HEK293 (cell line): ENCODE data around the gene MPO.
A peak's percentile ranks its signal among the peaks of the same experiment; 100 is the strongest.

Experiments used
- CTCF ChIA-PET: fragments of 350-600 bp; formaldehyde crosslinking; extraction: SDS; loops from one replicate; lab custom pipeline; 2021; ENCODE audit warnings: antibody characterized with exemption; lab: Yijun Ruan, JAX
- POLR2A ChIA-PET: fragments of 300-600 bp; formaldehyde crosslinking; extraction: SDS; loops from one replicate; lab custom pipeline; 2020; ENCODE audit warnings: antibody characterized with exemption, inconsistent platforms; lab: Yijun Ruan, JAX
- H3K27ac ChIP-seq: fragments of 200-500 bp; sonication (Bioruptor generic); 2 replicates; pipeline ENCODE4 v1.5.1; 2014; ENCODE audit warnings: low read depth, low read length, control low read depth, inconsistent platforms; ENCODE audit errors: extremely low read depth
- H3K36me3 ChIP-seq, 2 experiments: fragments of 200-500 bp in 1 of 2; sonication (Bioruptor generic) in 1 of 2; 1 replicate in 1 of 2; 2 replicates in 1 of 2; pipeline ENCODE4 v1.5.1; 2014 to 2017; ENCODE audit warnings: inconsistent platforms in 2 of 2, low read length in 2 of 2; ENCODE audit not compliant: control insufficient read depth in 2 of 2, insufficient read depth in 1 of 2
- H3K4me1 ChIP-seq: fragments of 200-500 bp; sonication (Bioruptor generic); 2 replicates; pipeline ENCODE4 v1.5.1; 2014; ENCODE audit warnings: mild to moderate bottlenecking, low read length, inconsistent platforms; ENCODE audit not compliant: control insufficient read depth, insufficient read depth
- H3K4me3 ChIP-seq: 2 replicates; pipeline ENCODE4 v1.5.1; 2011; ENCODE audit warnings: low read depth, mild to moderate bottlenecking, control low read depth, low read length, moderate library complexity
- H3K9me3 ChIP-seq: fragments of 200-500 bp; sonication (Bioruptor generic); 2 replicates; pipeline ENCODE4 v1.5.1; 2014; ENCODE audit warnings: low read depth, low read length, inconsistent platforms; ENCODE audit not compliant: control insufficient read depth, insufficient read depth
- EGR2 ChIP-seq: fragments of 450-650 bp; formaldehyde crosslinking; IDR thresholded peaks from 2 replicates; pipeline ENCODE4 v1.5.1; 2016; ENCODE audit warnings: low read depth, missing biosample characterization, missing genetic modification characterization
- GLIS1 ChIP-seq: fragments of 450-650 bp; formaldehyde crosslinking; IDR thresholded peaks from 2 replicates; pipeline ENCODE4 v1.5.1; 2016; ENCODE audit warnings: missing biosample characterization, missing genetic modification characterization
- GLIS2 ChIP-seq: fragments of 450-650 bp; formaldehyde crosslinking; IDR thresholded peaks from 2 replicates; pipeline ENCODE4 v1.5.1; 2016; ENCODE audit warnings: missing biosample characterization, missing genetic modification characterization
- SCRT2 ChIP-seq: fragments of 450-650 bp; formaldehyde crosslinking; IDR thresholded peaks from 2 replicates; pipeline ENCODE4 v1.5.1; 2016; ENCODE audit warnings: missing biosample characterization, missing genetic modification characterization
- ZFHX2 ChIP-seq: fragments of 450-650 bp; formaldehyde crosslinking; conservative IDR thresholded peaks from 2 replicates; pipeline ENCODE4 v1.5.1; 2016; ENCODE audit warnings: missing biosample characterization, missing genetic modification characterization
- ZNF112 ChIP-seq: fragments of 450-650 bp; formaldehyde crosslinking; IDR thresholded peaks from 2 replicates; pipeline ENCODE4 v1.5.0; 2017; ENCODE audit warnings: missing biosample characterization, missing genetic modification characterization
- ZNF146 ChIP-seq: fragments of 450-650 bp; formaldehyde crosslinking; IDR thresholded peaks from 2 replicates; pipeline ENCODE4 v1.5.1; 2016; ENCODE audit warnings: missing biosample characterization, missing genetic modification characterization
- ZNF23 ChIP-seq: fragments of 450-650 bp; formaldehyde crosslinking; IDR thresholded peaks from 2 replicates; pipeline ENCODE4 v1.5.1; 2016; ENCODE audit warnings: missing biosample characterization, missing genetic modification characterization, borderline replicate concordance
- ZNF335 ChIP-seq: fragments of 450-650 bp; formaldehyde crosslinking; conservative IDR thresholded peaks from 2 replicates; pipeline ENCODE4 v1.5.1; 2016; ENCODE audit warnings: missing biosample characterization, missing genetic modification characterization
- ZNF341 ChIP-seq: fragments of 450-650 bp; formaldehyde crosslinking; IDR thresholded peaks from 2 replicates; pipeline ENCODE4; 2016; ENCODE audit warnings: low read depth, missing biosample characterization, missing genetic modification characterization
- ZNF391 ChIP-seq: fragments of 450-650 bp; formaldehyde crosslinking; IDR thresholded peaks from 2 replicates; pipeline ENCODE4 v1.5.1; 2016; ENCODE audit warnings: low read depth, missing biosample characterization, missing genetic modification characterization, borderline replicate concordance
- ZNF426 ChIP-seq: fragments of 450-650 bp; formaldehyde crosslinking; IDR thresholded peaks from 2 replicates; pipeline ENCODE4 v1.5.1; 2017; ENCODE audit warnings: missing biosample characterization, missing genetic modification characterization, mild to moderate bottlenecking, inconsistent platforms, moderate library complexity
- ZNF48 ChIP-seq: fragments of 450-650 bp; formaldehyde crosslinking; IDR thresholded peaks from 2 replicates; pipeline ENCODE4 v1.5.1; 2016; ENCODE audit warnings: missing biosample characterization, missing genetic modification characterization
- ZNF548 ChIP-seq: fragments of 450-650 bp; formaldehyde crosslinking; IDR thresholded peaks from 2 replicates; pipeline ENCODE4 v1.5.1; 2016; ENCODE audit warnings: missing biosample characterization, missing genetic modification characterization
- ZNF560 ChIP-seq: fragments of 450-650 bp; formaldehyde crosslinking; IDR thresholded peaks from 2 replicates; pipeline ENCODE4 v1.5.1; 2017; ENCODE audit warnings: missing biosample characterization, missing genetic modification characterization, borderline replicate concordance
- ZNF621 ChIP-seq: fragments of 450-650 bp; formaldehyde crosslinking; IDR thresholded peaks from 2 replicates; pipeline ENCODE4 v1.5.1; 2017; ENCODE audit warnings: missing biosample characterization, missing genetic modification characterization
- ZNF677 ChIP-seq: fragments of 450-650 bp; IDR thresholded peaks from 2 replicates; pipeline ENCODE4 v1.5.0; 2018; ENCODE audit warnings: missing biosample characterization, mild to moderate bottlenecking, missing genetic modification characterization, moderate library complexity
- ZNF785 ChIP-seq: fragments of 450-650 bp; formaldehyde crosslinking; IDR thresholded peaks from 2 replicates; pipeline ENCODE4 v1.5.1; 2016; ENCODE audit warnings: missing biosample characterization, missing genetic modification characterization
- TF ChIP-seq, protein P1 (sequence below): fragments of 450-650 bp; formaldehyde crosslinking; IDR thresholded peaks from 2 replicates; pipeline ENCODE4; 2016; ENCODE audit warnings: missing biosample characterization, missing genetic modification characterization
- TF ChIP-seq, protein P2 (sequence below): fragments of 450-650 bp; formaldehyde crosslinking; IDR thresholded peaks from 2 replicates; pipeline ENCODE4 v1.5.1; 2016; ENCODE audit warnings: missing biosample characterization, missing genetic modification characterization
- TF ChIP-seq, protein P3 (sequence below): fragments of 450-650 bp; formaldehyde crosslinking; IDR thresholded peaks from 2 replicates; pipeline ENCODE4 v1.5.1; 2016; ENCODE audit warnings: missing biosample characterization, missing genetic modification characterization
- TF ChIP-seq, protein P4 (sequence below): fragments of 450-650 bp; formaldehyde crosslinking; IDR thresholded peaks from 2 replicates; pipeline ENCODE4 v1.5.1; 2016; ENCODE audit warnings: missing biosample characterization, missing genetic modification characterization

The MPO gene

DNA sequence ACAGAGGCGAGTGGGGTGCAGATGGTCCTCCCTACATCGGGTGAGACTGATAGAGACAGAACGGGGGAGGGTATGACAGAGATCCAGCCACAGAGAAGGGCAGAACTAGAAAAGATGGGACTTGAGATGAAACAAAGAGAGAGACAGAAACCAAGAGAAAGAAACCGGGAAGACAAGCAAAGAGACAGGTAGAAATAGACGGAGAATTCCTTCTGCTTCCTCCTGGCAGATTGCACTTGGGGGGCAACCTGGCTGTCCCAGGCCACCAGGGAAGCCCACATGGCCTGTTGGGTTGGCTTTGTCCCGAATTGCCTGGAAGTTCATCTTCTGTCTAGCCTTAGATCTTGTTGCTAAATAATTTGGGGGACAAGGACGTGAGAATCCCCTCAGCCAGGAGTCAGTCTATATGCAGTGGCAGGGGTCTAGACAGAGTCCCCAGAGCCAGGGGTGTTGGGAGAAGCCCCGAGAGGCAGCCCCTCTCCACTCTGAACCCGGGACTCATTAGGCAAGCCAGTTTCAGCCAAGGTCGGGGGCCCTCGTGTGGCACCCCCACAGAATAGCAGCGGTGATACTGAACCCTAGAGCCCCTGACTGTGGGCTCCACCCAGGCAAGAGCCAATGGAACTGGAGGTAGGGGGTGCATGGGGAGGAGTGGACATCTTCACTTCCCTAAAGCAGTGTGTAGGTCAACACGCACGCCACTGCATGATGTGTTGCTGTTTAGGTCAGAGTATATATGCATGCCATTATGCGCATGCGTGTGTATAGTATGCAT is 48.5 kb upstream of the MPO start:
- H3K27ac ChIP-seq: no peak overlapping the region
- H3K36me3 ChIP-seq: no peaks in the 10 kb centered on the region
- POLR2A ChIA-PET: no interaction called here
- H3K4me3 ChIP-seq: no peak overlapping the region
- H3K4me1 ChIP-seq: no peaks in the 10 kb centered on the region
- CTCF ChIA-PET: no interaction called here
- TF ChIP-seq ZNF23: no peak
- TF ChIP-seq ZNF112 (tag by site-specific recombination): no peak
- no peak for TF ChIP-seq ZNF426 (tag by site-specific recombination)
- TF ChIP-seq ZNF560 (tag by site-specific recombination): no peak
- TF ChIP-seq ZNF391 (tag by site-specific recombination): no peak
- no peak for TF ChIP-seq SCRT2
- no peak for TF ChIP-seq ZNF48 (tag by site-specific recombination)
- TF ChIP-seq, protein P1, sequence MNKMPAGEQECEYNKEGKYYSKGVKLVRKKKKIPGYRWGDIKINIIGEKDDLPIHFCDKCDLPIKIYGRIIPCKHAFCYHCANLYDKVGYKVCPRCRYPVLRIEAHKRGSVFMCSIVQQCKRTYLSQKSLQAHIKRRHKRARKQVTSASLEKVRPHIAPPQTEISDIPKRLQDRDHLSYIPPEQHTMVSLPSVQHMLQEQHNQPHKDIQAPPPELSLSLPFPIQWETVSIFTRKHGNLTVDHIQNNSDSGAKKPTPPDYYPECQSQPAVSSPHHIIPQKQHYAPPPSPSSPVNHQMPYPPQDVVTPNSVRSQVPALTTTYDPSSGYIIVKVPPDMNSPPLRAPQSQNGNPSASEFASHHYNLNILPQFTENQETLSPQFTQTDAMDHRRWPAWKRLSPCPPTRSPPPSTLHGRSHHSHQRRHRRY (tag by site-specific recombination): no peak
- 0 out of 2 replicates have a peak, but pooled peaks have one; percentile 21 for TF ChIP-seq ZFHX2 (tag by site-specific recombination)
- no peak for TF ChIP-seq ZNF335 (tag by site-specific recombination)
- TF ChIP-seq ZNF146 (tag by site-specific recombination): no peak
- TF ChIP-seq ZNF785: no peak
- no peak for TF ChIP-seq ZNF548 (tag by site-specific recombination)
- TF ChIP-seq, protein P2, sequence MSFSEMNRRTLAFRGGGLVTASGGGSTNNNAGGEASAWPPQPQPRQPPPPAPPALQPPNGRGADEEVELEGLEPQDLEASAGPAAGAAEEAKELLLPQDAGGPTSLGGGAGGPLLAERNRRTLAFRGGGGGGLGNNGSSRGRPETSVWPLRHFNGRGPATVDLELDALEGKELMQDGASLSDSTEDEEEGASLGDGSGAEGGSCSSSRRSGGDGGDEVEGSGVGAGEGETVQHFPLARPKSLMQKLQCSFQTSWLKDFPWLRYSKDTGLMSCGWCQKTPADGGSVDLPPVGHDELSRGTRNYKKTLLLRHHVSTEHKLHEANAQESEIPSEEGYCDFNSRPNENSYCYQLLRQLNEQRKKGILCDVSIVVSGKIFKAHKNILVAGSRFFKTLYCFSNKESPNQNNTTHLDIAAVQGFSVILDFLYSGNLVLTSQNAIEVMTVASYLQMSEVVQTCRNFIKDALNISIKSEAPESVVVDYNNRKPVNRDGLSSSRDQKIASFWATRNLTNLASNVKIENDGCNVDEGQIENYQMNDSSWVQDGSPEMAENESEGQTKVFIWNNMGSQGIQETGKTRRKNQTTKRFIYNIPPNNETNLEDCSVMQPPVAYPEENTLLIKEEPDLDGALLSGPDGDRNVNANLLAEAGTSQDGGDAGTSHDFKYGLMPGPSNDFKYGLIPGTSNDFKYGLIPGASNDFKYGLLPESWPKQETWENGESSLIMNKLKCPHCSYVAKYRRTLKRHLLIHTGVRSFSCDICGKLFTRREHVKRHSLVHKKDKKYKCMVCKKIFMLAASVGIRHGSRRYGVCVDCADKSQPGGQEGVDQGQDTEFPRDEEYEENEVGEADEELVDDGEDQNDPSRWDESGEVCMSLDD (tag by site-specific recombination): no peak
- no peak for TF ChIP-seq ZNF677 (tag by site-specific recombination)
- no peak for TF ChIP-seq ZNF621 (tag by site-specific recombination)
- TF ChIP-seq, protein P3, sequence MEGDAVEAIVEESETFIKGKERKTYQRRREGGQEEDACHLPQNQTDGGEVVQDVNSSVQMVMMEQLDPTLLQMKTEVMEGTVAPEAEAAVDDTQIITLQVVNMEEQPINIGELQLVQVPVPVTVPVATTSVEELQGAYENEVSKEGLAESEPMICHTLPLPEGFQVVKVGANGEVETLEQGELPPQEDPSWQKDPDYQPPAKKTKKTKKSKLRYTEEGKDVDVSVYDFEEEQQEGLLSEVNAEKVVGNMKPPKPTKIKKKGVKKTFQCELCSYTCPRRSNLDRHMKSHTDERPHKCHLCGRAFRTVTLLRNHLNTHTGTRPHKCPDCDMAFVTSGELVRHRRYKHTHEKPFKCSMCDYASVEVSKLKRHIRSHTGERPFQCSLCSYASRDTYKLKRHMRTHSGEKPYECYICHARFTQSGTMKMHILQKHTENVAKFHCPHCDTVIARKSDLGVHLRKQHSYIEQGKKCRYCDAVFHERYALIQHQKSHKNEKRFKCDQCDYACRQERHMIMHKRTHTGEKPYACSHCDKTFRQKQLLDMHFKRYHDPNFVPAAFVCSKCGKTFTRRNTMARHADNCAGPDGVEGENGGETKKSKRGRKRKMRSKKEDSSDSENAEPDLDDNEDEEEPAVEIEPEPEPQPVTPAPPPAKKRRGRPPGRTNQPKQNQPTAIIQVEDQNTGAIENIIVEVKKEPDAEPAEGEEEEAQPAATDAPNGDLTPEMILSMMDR (tag by site-specific recombination): 0 out of 2 replicates have a peak, but pooled peaks have one; percentile 38
- TF ChIP-seq, all 188 proteins: peak for 2
- H3K9me3 ChIP-seq: no peaks in the 10 kb centered on the region

DNA sequence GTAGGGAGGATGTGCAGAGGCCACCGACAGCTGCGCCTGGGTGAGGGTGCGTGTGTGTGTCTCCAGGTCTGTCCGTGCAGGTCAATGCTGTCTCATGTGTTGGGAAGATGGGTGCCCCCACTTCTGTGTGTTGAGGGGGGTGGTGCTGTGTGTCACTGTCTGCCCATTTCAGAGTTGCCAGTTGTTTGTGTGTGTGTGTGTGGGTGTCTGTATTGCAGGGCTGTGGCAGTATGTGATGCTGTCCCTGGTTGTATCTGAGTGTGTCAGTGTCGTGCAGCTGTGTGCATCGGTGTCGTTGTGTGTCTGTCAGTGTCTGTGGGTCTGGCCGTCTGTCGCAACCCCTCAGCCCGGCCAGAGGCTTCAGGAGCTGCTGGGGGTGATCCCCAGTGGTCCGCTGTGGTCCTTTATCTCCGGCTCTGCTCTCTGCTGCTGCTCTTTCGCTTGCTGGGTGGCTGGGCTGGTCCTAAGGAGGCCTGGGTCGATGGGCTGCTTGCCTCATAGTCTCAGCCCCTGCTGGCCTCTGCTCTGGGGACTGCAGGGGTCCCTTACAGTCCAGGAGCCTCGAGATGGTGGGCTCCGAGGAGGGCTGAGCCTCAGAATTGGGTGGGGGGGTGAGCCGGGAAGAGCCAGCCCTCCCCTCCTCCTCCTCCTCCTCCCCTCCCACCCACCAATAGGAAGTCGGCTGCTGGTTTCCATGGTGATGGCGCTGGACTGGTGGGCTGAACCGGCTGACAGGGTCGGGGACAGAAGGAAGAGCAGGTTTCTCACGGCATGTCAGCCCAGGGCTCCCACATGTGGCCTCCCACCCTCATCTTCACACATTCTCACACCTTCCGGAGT is 47.7 kb upstream of the MPO start, which contains the start of gene TSPOAP1:
Gene TSPOAP1, minus strand, starts transcription at position 601 of the 840 bp plus-strand sequence. CDS start 875 bp downstream, outside the sequence.
- Histone ChIP-seq H3K27ac (no peak within 1 kb of the TSS), H3K9me3 (no peaks in the 10 kb centered on the region), H3K4me3 (no peak within 1 kb of the TSS), H3K4me1 (no peaks in the 10 kb centered on the region), H3K36me3 (no peaks in the 10 kb centered on the region)
- ChIA-PET CTCF (interaction anchor here (0.6 to 1.6 kb wide), 4 partner anchors 11 to 114 kb away, joined by 3 to 8 read pairs (median 4); no protein-coding TSS in a partner anchor), POLR2A (interaction anchor here (0.8 to 1.9 kb wide), 4 partner anchors 7 to 24 kb away, joined by 3 to 7 read pairs (median 6); partner anchors contain the start of gene SUPT4H1)
- TF ChIP-seq EGR2 (tag by site-specific recombination): peak; percentile 69
- TF ChIP-seq SCRT2: no peak
- TF ChIP-seq GLIS2 (tag by site-specific recombination): 0 out of 2 replicates have a peak, but pooled peaks have one; percentile 12
- no peak; the same call in none of the 2 replicates for TF ChIP-seq ZFHX2 (tag by site-specific recombination)
- TF ChIP-seq, protein P4, sequence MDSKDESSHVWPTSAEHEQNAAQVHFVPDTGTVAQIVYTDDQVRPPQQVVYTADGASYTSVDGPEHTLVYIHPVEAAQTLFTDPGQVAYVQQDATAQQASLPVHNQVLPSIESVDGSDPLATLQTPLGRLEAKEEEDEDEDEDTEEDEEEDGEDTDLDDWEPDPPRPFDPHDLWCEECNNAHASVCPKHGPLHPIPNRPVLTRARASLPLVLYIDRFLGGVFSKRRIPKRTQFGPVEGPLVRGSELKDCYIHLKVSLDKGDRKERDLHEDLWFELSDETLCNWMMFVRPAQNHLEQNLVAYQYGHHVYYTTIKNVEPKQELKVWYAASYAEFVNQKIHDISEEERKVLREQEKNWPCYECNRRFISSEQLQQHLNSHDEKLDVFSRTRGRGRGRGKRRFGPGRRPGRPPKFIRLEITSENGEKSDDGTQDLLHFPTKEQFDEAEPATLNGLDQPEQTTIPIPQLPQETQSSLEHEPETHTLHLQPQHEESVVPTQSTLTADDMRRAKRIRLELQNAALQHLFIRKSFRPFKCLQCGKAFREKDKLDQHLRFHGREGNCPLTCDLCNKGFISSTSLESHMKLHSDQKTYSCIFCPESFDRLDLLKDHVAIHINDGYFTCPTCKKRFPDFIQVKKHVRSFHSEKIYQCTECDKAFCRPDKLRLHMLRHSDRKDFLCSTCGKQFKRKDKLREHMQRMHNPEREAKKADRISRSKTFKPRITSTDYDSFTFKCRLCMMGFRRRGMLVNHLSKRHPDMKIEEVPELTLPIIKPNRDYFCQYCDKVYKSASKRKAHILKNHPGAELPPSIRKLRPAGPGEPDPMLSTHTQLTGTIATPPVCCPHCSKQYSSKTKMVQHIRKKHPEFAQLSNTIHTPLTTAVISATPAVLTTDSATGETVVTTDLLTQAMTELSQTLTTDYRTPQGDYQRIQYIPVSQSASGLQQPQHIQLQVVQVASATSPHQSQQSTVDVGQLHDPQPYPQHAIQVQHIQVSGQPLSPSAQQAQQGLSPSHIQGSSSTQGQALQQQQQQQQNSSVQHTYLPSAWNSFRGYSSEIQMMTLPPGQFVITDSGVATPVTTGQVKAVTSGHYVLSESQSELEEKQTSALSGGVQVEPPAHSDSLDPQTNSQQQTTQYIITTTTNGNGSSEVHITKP: peak; percentile 47; the same call in 1 of the 2 replicates
- peak; percentile 81 for TF ChIP-seq ZNF341 (tag by site-specific recombination)
- 0 out of 2 replicates have a peak, but pooled peaks have one; percentile 41 for TF ChIP-seq GLIS1 (tag by site-specific recombination)
